K562 (cell line): ENCODE measurements around the gene NAA10. TPM values are rescaled to one million over a fixed set of nuclear protein-coding genes. Genes with fewer than 3 reads are reported as not detected.
A peak's percentile ranks its signal among the peaks of the same experiment; 100 is the strongest.

Source experiments
- CCAR2 ChIP-seq: fragments of 200-400 bp; formaldehyde crosslinking; IDR thresholded peaks from 2 replicates; pipeline ENCODE4 v1.6.1; 2017; ENCODE audit warnings: mild to moderate bottlenecking, low read depth, low read length
- DACH1 ChIP-seq: fragments of 450-650 bp; IDR thresholded peaks from 2 replicates; pipeline ENCODE4 v1.6.1; 2018; ENCODE audit not compliant: partially characterized antibody
- HMG20A ChIP-seq: fragments of 450-650 bp; formaldehyde crosslinking; conservative IDR thresholded peaks from 2 replicates; pipeline ENCODE4 v1.4.0; 2020; ENCODE audit warnings: mild to moderate bottlenecking, mixed read lengths
- HNRNPLL ChIP-seq: fragments of 200-400 bp; formaldehyde crosslinking; IDR thresholded peaks from 2 replicates; pipeline ENCODE4 v1.6.1; 2017; ENCODE audit warnings: low read length, low read depth, mild to moderate bottlenecking; ENCODE audit not compliant: poor library complexity, severe bottlenecking
- HOMEZ ChIP-seq: fragments of 250-450 bp; sonication (Bioruptor Pico); IDR thresholded peaks from 2 replicates; pipeline ENCODE4 v1.4.0; 2020; ENCODE audit warnings: mild to moderate bottlenecking, moderate library complexity
- ILF3 ChIP-seq: fragments of 450-650 bp; IDR thresholded peaks from 2 replicates; pipeline ENCODE4 v1.6.1; 2018; ENCODE audit warnings: antibody characterized with exemption, mild to moderate bottlenecking, moderate library complexity, borderline replicate concordance
- KLF6 ChIP-seq: fragments of 250-450 bp; sonication (Bioruptor Pico); IDR thresholded peaks from 2 replicates; pipeline ENCODE4 v1.4.0; 2020; ENCODE audit warnings: mild to moderate bottlenecking, moderate library complexity, borderline replicate concordance
- MBD2 ChIP-seq: sonication (generic); IDR thresholded peaks from 2 replicates; pipeline ENCODE4 v1.6.1; 2016; ENCODE audit warnings: low read depth, borderline replicate concordance
- MEF2A ChIP-seq: IDR thresholded peaks from 2 replicates; pipeline ENCODE4 v1.6.1; 2011; ENCODE audit warnings: low read depth, mild to moderate bottlenecking, low read length, moderate library complexity; ENCODE audit not compliant: control insufficient read depth
- MEF2D ChIP-seq: conservative IDR thresholded peaks from 2 replicates; pipeline ENCODE4 v1.6.1; 2016; ENCODE audit warnings: low read depth, missing genetic modification characterization, missing compliant biosample characterization
- MTF1 ChIP-seq: fragments of 250-450 bp; sonication (Bioruptor Pico); IDR thresholded peaks from 2 replicates; pipeline ENCODE4 v1.9.0; 2021; ENCODE audit warnings: moderate library complexity, mild to moderate bottlenecking, inconsistent platforms, borderline replicate concordance
- POLR3A ChIP-seq: IDR thresholded peaks from 2 replicates; pipeline ENCODE4 v1.6.1; 2011; ENCODE audit warnings: borderline replicate concordance, mild to moderate bottlenecking, moderate library complexity; ENCODE audit not compliant: insufficient read length, insufficient read depth; ENCODE audit errors: extremely low read depth
- PTRF ChIP-seq: fragments of 450-650 bp; IDR thresholded peaks from 2 replicates; pipeline ENCODE4 v1.6.1; 2016; ENCODE audit warnings: mild to moderate bottlenecking, missing genetic modification characterization, missing compliant biosample characterization
- RUNX1 ChIP-seq: sonication (generic); IDR thresholded peaks from 2 replicates; pipeline ENCODE4 v1.6.1; 2016; ENCODE audit warnings: antibody characterized with exemption, low read depth
- SETDB1 ChIP-seq: IDR thresholded peaks from one replicate; pipeline ENCODE4 v1.6.1; 2012; ENCODE audit warnings: low read length, control low read depth, inconsistent platforms
- TRIM24 ChIP-seq, 2 experiments: fragments of 450-650 bp; IDR thresholded peaks; 2 replicates each; pipeline ENCODE4 v1.6.1; 2016
- ZBTB5 ChIP-seq: fragments of 450-650 bp; IDR thresholded peaks from 2 replicates; pipeline ENCODE4 v1.6.1; 2017; ENCODE audit warnings: antibody characterized with exemption
- ZBTB8A ChIP-seq: fragments of 450-650 bp; IDR thresholded peaks from 2 replicates; pipeline ENCODE4 v1.6.1; 2018; ENCODE audit warnings: mild to moderate bottlenecking, moderate library complexity; ENCODE audit not compliant: partially characterized antibody
- ZFP1 ChIP-seq: fragments of 450-650 bp; formaldehyde crosslinking; IDR thresholded peaks from 2 replicates; pipeline ENCODE4 v1.4.0; 2020; ENCODE audit warnings: mild to moderate bottlenecking, mixed read lengths
- ZFPM2 ChIP-seq: fragments of 250-450 bp; sonication (Bioruptor Pico); IDR thresholded peaks from 2 replicates; pipeline ENCODE4 v1.5.1; 2022; ENCODE audit warnings: mild to moderate bottlenecking
- ZNF133 ChIP-seq: fragments of 250-450 bp; sonication (Bioruptor Pico); IDR thresholded peaks from 2 replicates; pipeline ENCODE4 v1.4.0; 2020; ENCODE audit warnings: mild to moderate bottlenecking
- ZNF197 ChIP-seq: fragments of 200-800 bp; sonication (Bioruptor generic); IDR thresholded peaks from 2 replicates; pipeline ENCODE4 v1.6.1; 2016; ENCODE audit warnings: low read depth, missing genetic modification characterization, missing compliant biosample characterization
- ZNF277 ChIP-seq: fragments of 250-450 bp; sonication (Bioruptor Pico); IDR thresholded peaks from 2 replicates; pipeline ENCODE4 v1.8.0; 2022; ENCODE audit warnings: inconsistent platforms, mild to moderate bottlenecking, moderate library complexity, borderline replicate concordance
- ZNF282 ChIP-seq: sonication (generic); formaldehyde crosslinking; IDR thresholded peaks from 2 replicates; pipeline ENCODE4 v1.8.1; 2023; ENCODE audit warnings: missing genetic modification reagents
- ZNF551 ChIP-seq: fragments of 250-450 bp; sonication (Bioruptor Pico); IDR thresholded peaks from 2 replicates; pipeline ENCODE4 v1.5.0; 2021; ENCODE audit warnings: mild to moderate bottlenecking, moderate library complexity
- ZNF830 ChIP-seq: fragments of 250-450 bp; sonication (Bioruptor Pico); IDR thresholded peaks from 2 replicates; pipeline ENCODE4 v1.5.0; 2021; ENCODE audit warnings: mild to moderate bottlenecking
- polyA plus RNA-seq, 8 experiments: library from polyadenylated mRNA; depleted of rRNA in 4 of 8; stranded (reverse) in 5 of 8; unstranded in 3 of 8; fragments of >200 nt; fragmentation: Nextera tagmentation in 2 of 8; fragmentation: Illumina TruSeq in 1 of 8; extraction: Ambion mirVana in 2 of 8; extraction: Trizol in 1 of 8; gene quantifications; 2 replicates each; pipeline versions ENCODE4 v1.2.1 to v1.2.3, GENCODE V29; 2011 to 2014; ENCODE audit warnings: inconsistent platforms in 1 of 8, missing spikeins in 1 of 8
- total RNA-seq, 7 experiments: library from RNA; depleted of rRNA in 6 of 7; stranded (reverse); fragments of >200 nt in 6 of 7; fragmentation: Illumina TruSeq in 2 of 7; extraction: Trizol in 2 of 7; gene quantifications; 2 replicates each; pipeline versions ENCODE4 v1.2.1 to v1.2.3, GENCODE V29; 2011 to 2021; ENCODE audit warnings: low replicate concordance in 1 of 7

Gene NAA10
- total and polyA plus RNA-seq, 9 of the 15 experiments (the other 6 are each of a cell fraction or from before 2014, with no cell fraction given), result 11.1 to 250 (median 134) TPM

- no peak for TF ChIP-seq POLR3A
- TF ChIP-seq DACH1, result peak; percentile 57
- no peak for TF ChIP-seq ZNF197 (CRISPR knock-in tag)
- no peak for TF ChIP-seq HOMEZ (CRISPR knock-in tag)
- no peak for TF ChIP-seq ZNF551 (CRISPR knock-in tag)
- TF ChIP-seq HMG20A (CRISPR knock-in tag), result no peak
- no peak for TF ChIP-seq ILF3
- TF ChIP-seq CCAR2, result no peak
- TF ChIP-seq KLF6 (CRISPR knock-in tag), result no peak
- TF ChIP-seq MEF2A, result no peak
- TF ChIP-seq ZNF282 (CRISPR knock-in tag), result no peak
- no peak for TF ChIP-seq RUNX1
- no peak for TF ChIP-seq ZBTB5
- TF ChIP-seq HNRNPLL, result peak; percentile 51
- TF ChIP-seq PTRF (tag), result no peak
- no peak for TF ChIP-seq ZNF277 (CRISPR knock-in tag)
- TF ChIP-seq ZFP1 (CRISPR knock-in tag), result no peak
- TF ChIP-seq TRIM24 (IDR thresholded peaks at IDR 0.05), result no peak
- TF ChIP-seq MBD2, result peak; percentile 52; the same call in 1 of the 2 replicates
- no peak for TF ChIP-seq SETDB1
- TF ChIP-seq MTF1 (CRISPR knock-in tag), result no peak
- TF ChIP-seq ZFPM2 (CRISPR knock-in tag), result no peak
- no peak for TF ChIP-seq ZNF133 (CRISPR knock-in tag)
- TF ChIP-seq ZBTB8A, result no peak
- no peak for TF ChIP-seq MEF2D (tag)
- no peak; the same call in 1 of the 2 replicates for TF ChIP-seq ZNF830 (CRISPR knock-in tag)
Observed at GRCh38 chrX:153927922-153928760, 6.7 kb downstream of the NAA10 start (continued).
